HCT116 (cell line): Measurements from ENCODE around the gene FOXA1.

Source experiments
- ELF1 ChIP-seq: IDR thresholded peaks from 2 replicates; pipeline ENCODE4 v1.6.1; 2012; ENCODE audit warnings: low read depth, borderline replicate concordance
- EZH2 ChIP-seq: fragments of 200-600 bp; sonication (generic); IDR thresholded peaks from 2 replicates; pipeline ENCODE4 v1.6.1; 2017; ENCODE audit warnings: antibody characterized with exemption, mixed run types
- FOSL1 ChIP-seq: IDR thresholded peaks from 2 replicates; pipeline ENCODE4 v1.6.1; 2012; ENCODE audit warnings: low read depth
- POLR2A ChIP-seq: IDR thresholded peaks from 2 replicates; pipeline ENCODE4 v1.7.0; 2011; ENCODE audit warnings: borderline replicate concordance; ENCODE audit not compliant: insufficient read depth, insufficient read length; ENCODE audit errors: extremely low read depth
- POLR2AphosphoS5 ChIP-seq: IDR thresholded peaks from 2 replicates; pipeline ENCODE4 v1.6.1; 2011; ENCODE audit warnings: mild to moderate bottlenecking, low read depth, low read length, moderate library complexity
- RAD21 ChIP-seq: IDR thresholded peaks from 2 replicates; pipeline ENCODE4 v1.6.1; 2012; ENCODE audit warnings: low read depth, mild to moderate bottlenecking
- SIN3A ChIP-seq: IDR thresholded peaks from 2 replicates; pipeline ENCODE4 v1.6.1; 2012; ENCODE audit warnings: low read depth
- TCF7L2 ChIP-seq: IDR thresholded peaks from 2 replicates; pipeline ENCODE4 v1.7.0; 2011; ENCODE audit warnings: borderline replicate concordance, inconsistent platforms; ENCODE audit not compliant: insufficient read depth, insufficient read length; ENCODE audit errors: extremely low read depth
- YY1 ChIP-seq: IDR thresholded peaks from 2 replicates; pipeline ENCODE4 v1.6.1; 2011; ENCODE audit warnings: low read length, low read depth, moderate library complexity, mild to moderate bottlenecking; ENCODE audit not compliant: insufficient replicate concordance; ENCODE audit errors: extremely low read depth
- TF ChIP-seq, protein P1 (sequence below), 3 experiments: fragments of 200-600 bp in 1 of 3; sonication (generic) in 1 of 3; IDR thresholded peaks in 2 of 3; conservative IDR thresholded peaks in 1 of 3; 2 replicates each; pipeline ENCODE4 v1.5.1; 2012 to 2017; ENCODE audit warnings: low read depth in 2 of 3, low read length in 2 of 3, antibody characterized with exemption in 1 of 3, borderline replicate concordance in 1 of 3, control low read depth in 1 of 3, mild to moderate bottlenecking in 1 of 3, mixed read lengths in 1 of 3, mixed run types in 1 of 3, moderate library complexity in 1 of 3; ENCODE audit not compliant: insufficient read depth in 1 of 3
- TF ChIP-seq, protein P2 (sequence below): IDR thresholded peaks from 2 replicates; pipeline ENCODE4 v1.6.1; 2011; ENCODE audit warnings: mild to moderate bottlenecking, low read length, moderate library complexity; ENCODE audit not compliant: insufficient replicate concordance; ENCODE audit errors: extremely low read depth

DNA sequence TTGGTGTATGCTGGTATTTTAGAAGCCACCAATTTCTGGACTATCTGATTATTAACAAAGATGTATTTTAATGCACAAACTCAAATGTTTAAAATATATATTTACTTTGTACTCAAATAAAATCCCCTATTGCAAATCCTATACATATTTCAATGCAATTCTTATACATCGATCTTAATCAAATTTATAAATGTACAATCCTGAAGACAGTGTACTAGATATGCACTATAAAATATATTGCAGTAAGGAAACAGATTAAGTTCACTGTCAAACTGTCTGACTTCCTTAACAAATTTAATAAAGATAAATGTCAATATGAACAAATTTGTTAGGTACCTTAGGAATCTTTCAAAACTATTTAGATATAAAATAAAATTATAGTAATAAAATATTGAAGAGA is 43.9 kb downstream of the FOXA1 start:
- TF ChIP-seq, protein P1, sequence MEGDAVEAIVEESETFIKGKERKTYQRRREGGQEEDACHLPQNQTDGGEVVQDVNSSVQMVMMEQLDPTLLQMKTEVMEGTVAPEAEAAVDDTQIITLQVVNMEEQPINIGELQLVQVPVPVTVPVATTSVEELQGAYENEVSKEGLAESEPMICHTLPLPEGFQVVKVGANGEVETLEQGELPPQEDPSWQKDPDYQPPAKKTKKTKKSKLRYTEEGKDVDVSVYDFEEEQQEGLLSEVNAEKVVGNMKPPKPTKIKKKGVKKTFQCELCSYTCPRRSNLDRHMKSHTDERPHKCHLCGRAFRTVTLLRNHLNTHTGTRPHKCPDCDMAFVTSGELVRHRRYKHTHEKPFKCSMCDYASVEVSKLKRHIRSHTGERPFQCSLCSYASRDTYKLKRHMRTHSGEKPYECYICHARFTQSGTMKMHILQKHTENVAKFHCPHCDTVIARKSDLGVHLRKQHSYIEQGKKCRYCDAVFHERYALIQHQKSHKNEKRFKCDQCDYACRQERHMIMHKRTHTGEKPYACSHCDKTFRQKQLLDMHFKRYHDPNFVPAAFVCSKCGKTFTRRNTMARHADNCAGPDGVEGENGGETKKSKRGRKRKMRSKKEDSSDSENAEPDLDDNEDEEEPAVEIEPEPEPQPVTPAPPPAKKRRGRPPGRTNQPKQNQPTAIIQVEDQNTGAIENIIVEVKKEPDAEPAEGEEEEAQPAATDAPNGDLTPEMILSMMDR (IDR thresholded peaks at IDR 0.05 in 2 of 3, conservative IDR thresholded peaks at IDR 0.05 in 1 of 3; ENCODE audit: borderline replicate concordance in 1 of 3, insufficient read depth in 1 of 3, low read depth in 2 of 3, low read length in 2 of 3), result no peak
- TF ChIP-seq POLR2AphosphoS5 (no peak), RAD21 (no peak), SIN3A (no peak), TCF7L2 (no peak), POLR2A (no peak), ELF1 (no peak), YY1 (no peak), FOSL1 (no peak), EZH2 (no peak)
- TF ChIP-seq, protein P2, sequence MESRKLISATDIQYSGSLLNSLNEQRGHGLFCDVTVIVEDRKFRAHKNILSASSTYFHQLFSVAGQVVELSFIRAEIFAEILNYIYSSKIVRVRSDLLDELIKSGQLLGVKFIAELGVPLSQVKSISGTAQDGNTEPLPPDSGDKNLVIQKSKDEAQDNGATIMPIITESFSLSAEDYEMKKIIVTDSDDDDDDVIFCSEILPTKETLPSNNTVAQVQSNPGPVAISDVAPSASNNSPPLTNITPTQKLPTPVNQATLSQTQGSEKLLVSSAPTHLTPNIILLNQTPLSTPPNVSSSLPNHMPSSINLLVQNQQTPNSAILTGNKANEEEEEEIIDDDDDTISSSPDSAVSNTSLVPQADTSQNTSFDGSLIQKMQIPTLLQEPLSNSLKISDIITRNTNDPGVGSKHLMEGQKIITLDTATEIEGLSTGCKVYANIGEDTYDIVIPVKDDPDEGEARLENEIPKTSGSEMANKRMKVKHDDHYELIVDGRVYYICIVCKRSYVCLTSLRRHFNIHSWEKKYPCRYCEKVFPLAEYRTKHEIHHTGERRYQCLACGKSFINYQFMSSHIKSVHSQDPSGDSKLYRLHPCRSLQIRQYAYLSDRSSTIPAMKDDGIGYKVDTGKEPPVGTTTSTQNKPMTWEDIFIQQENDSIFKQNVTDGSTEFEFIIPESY, result no peak
